ENCODE data around the gene PPP3R2.

The PPP3R2 gene

GRCh38 chr9:101579711-101580545 is 14.8 kb downstream of the PPP3R2 start:
- no peaks in the 10 kb centered on the region for H3K36me3 ChIP-seq (replicated peaks; ENCODE audit: low read depth, low read length)
- no peak overlapping the region for H3K4me3 ChIP-seq (ENCODE audit: low read length)
- H3K4me1 ChIP-seq (ENCODE audit: low read length) = peaks cover 15% of the 10 kb centered on the region
- H3K79me2 ChIP-seq (ENCODE audit: low read length) = no peaks in the 10 kb centered on the region
- TF ChIP-seq CTCF (IDR thresholded peaks at IDR 0.05; ENCODE audit: low read depth, low read length) = no peak
- no peak for TF ChIP-seq EZH2phosphoT487 (IDR thresholded peaks at IDR 0.05; ENCODE audit: low read depth)
- H3K27ac ChIP-seq (ENCODE audit: low read length) = no peak overlapping the region
- no peaks in the 10 kb centered on the region for H3K9me3 ChIP-seq (ENCODE audit: insufficient read depth, low read length)
- H2AFZ ChIP-seq (ENCODE audit: low read depth, low read length) = no peak overlapping the region
- H3K9ac ChIP-seq (ENCODE audit: low read length) = no peak overlapping the region
- no peaks in the 10 kb centered on the region for H4K20me1 ChIP-seq (ENCODE audit: insufficient read depth, low read length)
- no peak overlapping the region for H3K4me2 ChIP-seq (ENCODE audit: low read length)
- no peaks in the 10 kb centered on the region for H3K27me3 ChIP-seq (ENCODE audit: low read depth, low read length)

- no peaks in the 10 kb centered on the region for H3K9me3 ChIP-seq (ENCODE audit: insufficient read depth, low read length)
- no peak overlapping the region for H3K9ac ChIP-seq (ENCODE audit: low read length)
- H3K27ac ChIP-seq (ENCODE audit: low read length) = peak overlapping the region; percentile 24; the same call in 1 of the 2 replicates
- no peaks in the 10 kb centered on the region for H3K36me3 ChIP-seq (replicated peaks; ENCODE audit: low read depth, low read length)
- peaks cover 15% of the 10 kb centered on the region for H3K4me1 ChIP-seq (ENCODE audit: low read length)
- no peak overlapping the region for H3K4me3 ChIP-seq (ENCODE audit: low read length)
- H3K4me2 ChIP-seq (ENCODE audit: low read length) = peak overlapping the region; percentile 59
- peak overlapping the region; percentile 14; the same call in 1 of the 2 replicates for H2AFZ ChIP-seq (ENCODE audit: low read depth, low read length)
- TF ChIP-seq CTCF (IDR thresholded peaks at IDR 0.05; ENCODE audit: low read depth, low read length) (no peak), EZH2phosphoT487 (IDR thresholded peaks at IDR 0.05; ENCODE audit: low read depth) (no peak)
- H3K79me2 ChIP-seq (ENCODE audit: low read length) = no peaks in the 10 kb centered on the region
- H3K27me3 ChIP-seq (ENCODE audit: low read depth, low read length) = no peaks in the 10 kb centered on the region
- H4K20me1 ChIP-seq (ENCODE audit: insufficient read depth, low read length) = no peaks in the 10 kb centered on the region
Measured at GRCh38 chr9:101578378-101578777, 16.4 kb downstream of the PPP3R2 start.

- Histone ChIP-seq H3K79me2 (ENCODE audit: low read length) (no peaks in the 10 kb centered on the region), H3K4me2 (ENCODE audit: low read length) (no peak overlapping the region), H3K27ac (ENCODE audit: low read length) (no peak overlapping the region), H3K36me3 (replicated peaks; ENCODE audit: low read depth, low read length) (peaks cover 3% of the 10 kb centered on the region), H4K20me1 (ENCODE audit: insufficient read depth, low read length) (no peaks in the 10 kb centered on the region), H2AFZ (ENCODE audit: low read depth, low read length) (no peak overlapping the region), H3K4me3 (ENCODE audit: low read length) (no peak overlapping the region), H3K9me3 (ENCODE audit: insufficient read depth, low read length) (no peaks in the 10 kb centered on the region), H3K9ac (ENCODE audit: low read length) (no peak overlapping the region), H3K27me3 (ENCODE audit: low read depth, low read length) (no peaks in the 10 kb centered on the region), H3K4me1 (ENCODE audit: low read length) (peaks cover 15% of the 10 kb centered on the region)
- TF ChIP-seq EZH2phosphoT487 (IDR thresholded peaks at IDR 0.05; ENCODE audit: low read depth) = no peak
- no peak for TF ChIP-seq CTCF (IDR thresholded peaks at IDR 0.05; ENCODE audit: low read depth, low read length)
Measured at GRCh38 chr9:101574731-101575333, 19.9 kb downstream of the PPP3R2 start.

- no peak overlapping the region for H2AFZ ChIP-seq (ENCODE audit: low read depth, low read length)
- TF ChIP-seq EZH2phosphoT487 (IDR thresholded peaks at IDR 0.05; ENCODE audit: low read depth) (no peak), CTCF (IDR thresholded peaks at IDR 0.05; ENCODE audit: low read depth, low read length) (no peak)
- H4K20me1 ChIP-seq (ENCODE audit: insufficient read depth, low read length) = no peaks in the 10 kb centered on the region
- H3K36me3 ChIP-seq (replicated peaks; ENCODE audit: low read depth, low read length) = peaks cover 8% of the 10 kb centered on the region
- H3K27me3 ChIP-seq (ENCODE audit: low read depth, low read length) = no peaks in the 10 kb centered on the region
- H3K4me1 ChIP-seq (ENCODE audit: low read length) = no peaks in the 10 kb centered on the region
- no peak overlapping the region for H3K4me2 ChIP-seq (ENCODE audit: low read length)
- H3K27ac ChIP-seq (ENCODE audit: low read length) = no peak overlapping the region
- H3K9me3 ChIP-seq (ENCODE audit: insufficient read depth, low read length) = no peaks in the 10 kb centered on the region
- no peak overlapping the region for H3K9ac ChIP-seq (ENCODE audit: low read length)
- no peaks in the 10 kb centered on the region for H3K79me2 ChIP-seq (ENCODE audit: low read length)
- H3K4me3 ChIP-seq (ENCODE audit: low read length) = no peak overlapping the region
Measured at GRCh38 chr9:101572316-101572715, 22.5 kb downstream of the PPP3R2 start.
